Suprapubic skin (tissue), 4 donors: ENCODE measurements around the gene SCPEP1. TPM values are rescaled to one million over a fixed set of nuclear protein-coding genes. Genes with fewer than 3 reads are reported as not detected.
A peak's percentile ranks its signal among the peaks of the same experiment; 100 is the strongest.

ENCODE experiments used
- DNase-seq, 2 donors: peaks; one replicate each; pipeline ENCODE4 v3.0.0-alpha.2; 2019; ENCODE audit warnings: low spot score in 2 of 2
- H3K27ac ChIP-seq: fragments of 200-600 bp; sonication (generic); one replicate; pipeline ENCODE4 v1.5.1; 2019
- H3K27me3 ChIP-seq: fragments of 200-600 bp; sonication (generic); one replicate; pipeline ENCODE4 v1.5.1; 2019
- H3K36me3 ChIP-seq: fragments of 200-600 bp; sonication (generic); one replicate; pipeline ENCODE4 v1.5.1; 2019
- H3K4me1 ChIP-seq: fragments of 200-600 bp; sonication (generic); one replicate; pipeline ENCODE4 v1.5.1; 2019
- H3K4me3 ChIP-seq: fragments of 200-600 bp; sonication (generic); one replicate; pipeline ENCODE4 v1.5.1; 2019; ENCODE audit warnings: mild to moderate bottlenecking
- H3K9me3 ChIP-seq: fragments of 200-600 bp; sonication (generic); one replicate; pipeline ENCODE4 v1.5.1; 2019
- CTCF ChIP-seq, 2 donors: fragments of 200-600 bp in 1 of 2; fragments of 450-650 bp in 1 of 2; sonication (generic) in 1 of 2; IDR thresholded peaks; one replicate each; pipeline ENCODE4 v1.5.1; 2016 to 2019; ENCODE audit warnings: antibody characterized with exemption in 2 of 2, mild to moderate bottlenecking in 1 of 2, moderate library complexity in 1 of 2
- EP300 ChIP-seq: sonication (generic); formaldehyde crosslinking; IDR thresholded peaks from one replicate; pipeline ENCODE4 v1.6.1; 2017; ENCODE audit warnings: antibody characterized with exemption
- POLR2A ChIP-seq, 2 donors: fragments of 450-650 bp; IDR thresholded peaks; one replicate each; pipeline ENCODE4 v1.6.1; 2017; ENCODE audit warnings: antibody characterized with exemption in 2 of 2, mild to moderate bottlenecking in 2 of 2, moderate library complexity in 2 of 2
- POLR2AphosphoS5 ChIP-seq, 3 donors: sonication (generic); formaldehyde crosslinking; IDR thresholded peaks; one replicate each; pipeline ENCODE4 v1.6.1; 2017; ENCODE audit warnings: antibody characterized with exemption in 3 of 3
- WGBS: methylation state at CpG from one replicate; pipeline ENCODE4 v1.1.5; 2018; 5-methylcytosine and 5-hydroxymethylcytosine counted together
- total RNA-seq, 4 donors: library from RNA; depleted of rRNA; stranded (reverse); fragments of >200 nt; gene quantifications; one replicate each; pipeline ENCODE4 v1.1.0, GENCODE V29; 2016

Gene SCPEP1
- total RNA-seq, 4 donors from 2014 or later, result 81.2 to 160 (median 100.0) TPM

GRCh38 chr17:57034807-57035754 lies 57.1 kb downstream of the SCPEP1 start:
- Histone ChIP-seq H3K9me3 (no peaks in the 10 kb centered on the region), H3K4me3 (no peak overlapping the region), H3K27me3 (peaks cover 3% of the 10 kb centered on the region), H3K36me3 (no peaks in the 10 kb centered on the region), H3K27ac (peak overlapping the region; percentile 71), H3K4me1 (peaks cover 38% of the 10 kb centered on the region)
- peak in 1 of 2 donors; percentile 28 for DNase-seq
- no peak for TF ChIP-seq POLR2A (IDR thresholded peaks at IDR 0.05)
- no peak for TF ChIP-seq CTCF (IDR thresholded peaks at IDR 0.05)
- TF ChIP-seq EP300, result no peak
- no peak for TF ChIP-seq POLR2AphosphoS5 (IDR thresholded peaks at IDR 0.05)
- 71% methylated on average over 10 of the region's 10 CpGs for WGBS

DNA sequence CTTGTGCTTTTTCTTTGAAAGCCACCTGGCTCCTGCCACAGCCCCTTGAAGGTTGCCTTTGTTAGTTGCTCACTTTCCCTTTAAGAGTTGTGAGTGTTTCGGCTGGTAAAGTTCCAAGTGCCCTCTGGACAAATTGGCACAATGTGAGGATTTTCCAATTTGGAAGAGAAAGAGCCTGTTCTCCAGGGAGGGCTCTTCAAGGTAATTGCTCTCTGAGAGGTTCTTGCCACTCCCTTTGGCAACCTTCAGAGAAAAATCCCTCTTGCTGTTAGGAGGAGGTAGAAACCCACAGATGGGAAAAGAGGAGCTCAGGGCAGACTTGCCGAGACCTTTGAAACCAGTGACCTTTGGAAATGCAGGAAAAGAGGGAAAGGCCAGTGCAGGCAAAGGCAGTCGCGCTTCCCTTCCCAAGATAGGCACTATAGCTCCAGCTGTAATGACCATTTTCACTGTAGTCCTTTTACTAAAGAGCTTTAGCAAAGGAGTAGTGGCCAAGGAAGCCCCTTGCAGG lies 58.1 kb downstream of the SCPEP1 start:
- Histone ChIP-seq H3K27ac (peak overlapping the region; percentile 62), H3K4me3 (peak overlapping the region; percentile 8), H3K9me3 (no peaks in the 10 kb centered on the region), H3K27me3 (peaks cover 3% of the 10 kb centered on the region), H3K36me3 (no peaks in the 10 kb centered on the region), H3K4me1 (peaks cover 38% of the 10 kb centered on the region)
- DNase-seq, result no peak
- WGBS, result 29% methylated on average over 4 of the region's 4 CpGs
- TF ChIP-seq EP300, result no peak
- TF ChIP-seq POLR2A (IDR thresholded peaks at IDR 0.05), result no peak
- TF ChIP-seq CTCF (IDR thresholded peaks at IDR 0.05), result no peak
- no peak for TF ChIP-seq POLR2AphosphoS5 (IDR thresholded peaks at IDR 0.05)

GRCh38 chr17:57037411-57037810 lies 59.5 kb downstream of the SCPEP1 start:
- TF ChIP-seq POLR2A (IDR thresholded peaks at IDR 0.05) (no peak), POLR2AphosphoS5 (IDR thresholded peaks at IDR 0.05) (no peak), EP300 (no peak), CTCF (IDR thresholded peaks at IDR 0.05) (no peak)
- no peaks in the 10 kb centered on the region for H3K9me3 ChIP-seq
- no peak for DNase-seq
- 84% methylated on average over 1 of the region's 1 CpG for WGBS
- peaks cover 3% of the 10 kb centered on the region for H3K27me3 ChIP-seq
- H3K4me1 ChIP-seq, result peaks cover 38% of the 10 kb centered on the region
- H3K27ac ChIP-seq, result no peak overlapping the region
- no peaks in the 10 kb centered on the region for H3K36me3 ChIP-seq
- no peak overlapping the region for H3K4me3 ChIP-seq

GRCh38 chr17:57038486-57038885 lies 60.6 kb downstream of the SCPEP1 start:
- TF ChIP-seq EP300 (no peak), POLR2A (IDR thresholded peaks at IDR 0.05) (no peak)
- Histone ChIP-seq H3K4me1 (peaks cover 35% of the 10 kb centered on the region), H3K36me3 (no peaks in the 10 kb centered on the region), H3K4me3 (no peak overlapping the region), H3K27ac (no peak overlapping the region), H3K27me3 (peaks cover 5% of the 10 kb centered on the region), H3K9me3 (no peaks in the 10 kb centered on the region)
- WGBS, result 71% methylated on average over 3 of the region's 3 CpGs
- no peak for DNase-seq

DNA sequence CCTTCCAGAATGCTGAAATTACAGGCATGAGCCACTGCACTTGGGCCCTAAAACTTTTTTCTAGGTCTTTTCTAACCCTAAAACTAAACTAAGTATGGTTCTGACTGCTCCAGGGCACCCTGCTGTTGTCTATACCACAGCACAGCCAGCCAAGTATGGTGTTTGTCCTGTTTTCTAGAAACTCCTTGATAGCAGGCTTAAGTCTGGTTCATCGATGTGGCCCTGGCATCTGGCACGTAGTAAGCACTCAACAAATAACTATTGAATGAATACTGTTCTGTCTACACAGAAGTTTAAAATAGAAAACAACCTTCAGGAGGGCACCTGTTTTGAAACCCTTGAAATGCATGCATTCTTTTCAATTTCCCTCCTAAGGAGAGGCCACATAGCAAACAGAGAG lies 62.6 kb downstream of the SCPEP1 start:
- no peaks in the 10 kb centered on the region for H3K9me3 ChIP-seq
- TF ChIP-seq CTCF (IDR thresholded peaks at IDR 0.05) (no peak), EP300 (no peak), POLR2AphosphoS5 (IDR thresholded peaks at IDR 0.05) (no peak), POLR2A (IDR thresholded peaks at IDR 0.05) (no peak)
- H3K4me3 ChIP-seq, result no peak overlapping the region
- peaks cover 23% of the 10 kb centered on the region for H3K4me1 ChIP-seq
- H3K27me3 ChIP-seq, result peaks cover 16% of the 10 kb centered on the region
- 63% methylated on average over 2 of the region's 2 CpGs for WGBS
- no peaks in the 10 kb centered on the region for H3K36me3 ChIP-seq
- peak in 1 of 2 donors; percentile 31 for DNase-seq
- no peak overlapping the region for H3K27ac ChIP-seq
